HG03571 (cell line): ENCODE measurements around the gene GSC2.

ENCODE experiments used
- ATAC-seq: cut with Tn5 transposase; IDR thresholded peaks from one replicate; pipeline ENCODE4 v1.9.1; 2021; ENCODE audit not compliant: unreplicated experiment

GSC2 gene

DNA sequence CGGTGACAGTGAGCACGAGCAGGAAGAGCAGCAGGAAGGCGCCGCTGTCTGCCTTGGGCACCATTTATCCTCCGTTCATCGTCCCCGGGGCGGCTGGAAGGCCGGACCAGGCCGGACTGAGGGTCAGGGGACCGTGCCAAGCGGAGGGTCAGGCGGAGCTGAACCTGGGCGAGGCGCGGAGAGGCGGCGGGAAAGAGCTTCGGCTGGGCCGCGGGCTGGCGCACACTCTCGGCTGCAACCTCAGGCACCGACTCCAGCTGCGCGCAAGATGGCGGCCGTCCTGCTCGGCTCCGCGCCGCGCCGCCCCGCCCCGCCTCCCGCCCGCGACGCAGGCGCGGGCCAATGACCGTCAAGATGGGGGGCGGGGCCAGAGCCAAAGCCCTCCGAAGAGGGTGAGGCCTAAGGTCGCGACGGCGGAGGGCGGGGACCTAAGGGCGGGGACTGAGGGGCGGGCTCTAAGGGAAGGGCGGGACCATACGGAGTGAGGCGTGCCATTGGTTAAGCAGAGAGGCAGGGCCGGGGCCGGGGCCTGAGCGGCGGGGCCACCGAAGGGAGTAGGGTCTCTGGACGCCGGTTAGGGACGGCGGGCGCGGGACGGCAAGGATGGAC lies 27.8 kb downstream of the GSC2 start, which contains the start of gene DGCR2:
DGCR2 (minus strand) TSS at position 270 of the 609 bp plus-strand sequence; CDS start at position 64, 206 bp downstream.
- peak; percentile 78 for ATAC-seq

DNA sequence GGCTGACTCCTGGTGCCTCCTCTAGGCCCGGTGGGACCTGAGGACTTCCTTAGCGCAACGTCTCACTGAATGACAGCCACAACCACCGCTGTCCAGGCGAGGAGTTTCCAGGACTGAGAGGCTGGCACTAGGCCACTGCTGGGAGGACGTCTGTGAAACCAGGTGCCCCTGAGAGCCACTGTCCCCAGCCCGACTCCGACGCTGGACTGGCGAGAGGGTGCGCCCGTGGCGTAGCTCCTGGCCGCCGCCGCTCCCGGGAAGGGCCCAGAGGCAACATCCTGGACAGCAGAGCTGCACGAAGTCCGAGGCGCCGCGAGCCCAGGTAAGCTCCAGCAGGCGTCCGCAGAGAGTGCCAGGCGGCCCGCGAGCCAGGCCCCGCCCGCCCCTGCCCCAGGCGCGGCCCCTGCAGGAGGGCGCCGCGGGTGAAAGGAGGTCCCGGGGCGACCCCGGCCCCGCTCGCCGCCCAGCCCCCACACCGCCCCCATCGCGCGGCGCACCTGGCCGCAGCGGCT lies 28.4 kb downstream of the GSC2 start:
- ATAC-seq: peak; percentile 17

DNA sequence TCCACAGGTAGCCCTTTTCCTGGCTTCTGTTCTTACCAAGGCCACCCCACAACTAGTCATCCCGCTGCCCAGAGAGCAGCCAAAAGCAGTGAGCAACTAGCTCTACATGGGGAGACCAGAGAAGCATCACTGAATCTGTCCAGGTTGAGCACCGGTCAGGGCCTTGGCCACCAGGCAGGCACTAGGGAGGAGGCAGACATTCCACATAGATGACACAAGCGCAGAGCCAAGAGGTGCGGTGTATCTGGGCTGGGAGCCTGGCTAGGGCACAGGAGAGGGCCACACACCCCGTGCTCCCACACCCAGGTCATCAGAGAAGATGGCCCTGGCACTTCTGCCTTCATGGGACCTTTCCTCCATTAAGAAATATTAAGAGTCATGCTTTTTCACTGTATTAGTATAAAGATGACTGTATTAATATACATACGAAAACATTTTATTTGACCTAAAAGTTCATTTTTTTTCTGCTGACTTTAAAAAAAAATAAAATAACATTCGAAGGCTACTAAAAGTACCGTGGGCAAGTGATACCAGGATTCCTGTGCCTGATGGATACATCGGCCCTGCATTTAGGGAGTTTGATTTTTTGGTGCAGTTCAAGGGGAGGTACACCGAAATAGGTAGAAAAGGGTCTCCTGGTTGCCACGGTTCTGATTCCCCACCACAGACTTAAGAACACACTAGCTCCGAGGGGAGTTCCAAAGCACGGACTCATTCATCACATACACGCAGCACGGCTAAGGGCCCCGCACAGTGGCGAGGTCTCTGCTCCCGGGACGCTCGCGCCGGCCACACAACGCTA lies 29.1 kb downstream of the GSC2 start:
- no peak for ATAC-seq

DNA sequence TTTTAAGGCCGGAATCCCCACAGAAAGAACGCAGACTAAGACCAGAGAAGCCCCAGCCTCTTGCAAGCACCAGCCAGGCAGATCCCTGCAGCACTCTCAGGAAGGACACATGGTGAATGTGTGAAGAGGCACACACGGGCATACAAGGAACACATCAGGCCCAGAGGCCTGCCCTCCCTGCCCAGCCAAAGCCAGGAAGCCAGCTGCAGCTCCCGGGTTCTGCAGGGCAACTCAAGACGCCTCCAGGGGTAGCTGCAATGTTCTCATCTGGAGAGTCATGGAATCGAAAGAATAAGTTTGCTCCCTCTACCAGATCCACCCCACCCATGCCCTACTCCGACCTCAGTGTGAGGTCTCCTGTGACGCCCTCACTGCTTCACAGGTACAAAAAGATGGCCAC lies 30.1 kb downstream of the GSC2 start:
- ATAC-seq: no peak

DNA sequence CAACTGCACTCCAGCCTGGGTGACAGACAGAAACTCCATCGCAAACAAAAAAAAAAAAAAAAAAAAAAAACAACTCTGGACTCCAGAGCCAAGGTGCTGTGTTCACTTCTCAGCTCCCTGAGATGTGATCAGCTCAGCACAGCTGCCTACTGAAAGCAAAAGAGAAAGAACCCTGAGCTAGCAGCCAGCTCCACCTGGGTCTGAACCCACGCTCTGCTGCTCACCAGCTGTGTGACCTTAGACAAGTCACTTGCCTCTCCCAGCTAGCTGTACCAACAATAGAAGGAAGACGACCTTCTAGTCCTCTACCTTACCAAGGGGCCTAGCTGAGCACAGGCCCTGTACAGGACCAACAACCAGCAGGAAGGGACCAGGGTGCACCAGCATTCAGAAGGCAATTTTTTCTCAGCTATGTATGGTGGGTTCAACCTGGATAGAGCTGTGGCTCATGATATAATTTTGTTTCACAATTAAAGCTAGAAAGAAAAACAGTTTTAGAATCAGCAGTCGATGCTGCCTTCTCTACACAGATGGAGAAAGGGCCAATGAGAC lies 31.7 kb downstream of the GSC2 start:
- no peak for ATAC-seq

DNA sequence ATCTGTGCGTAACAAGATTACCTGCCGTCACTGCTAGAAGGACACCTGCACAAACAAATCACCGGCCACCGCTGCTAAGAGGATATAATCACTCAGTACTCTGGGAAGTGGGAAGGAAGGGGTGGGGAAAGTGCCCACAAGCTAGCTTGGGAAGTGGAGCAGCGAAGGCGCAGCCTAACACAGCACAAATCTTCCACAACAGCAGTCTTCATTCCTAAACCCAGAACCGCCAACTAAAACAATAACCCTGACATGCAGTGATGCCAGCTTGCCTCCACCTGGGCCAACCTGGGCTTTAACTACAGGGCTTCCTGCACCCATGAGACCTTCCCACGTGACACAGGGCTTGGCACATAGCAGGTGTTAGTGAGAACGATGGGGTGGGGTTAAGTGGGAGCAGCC lies 33.0 kb downstream of the GSC2 start:
- ATAC-seq: no peak

DNA sequence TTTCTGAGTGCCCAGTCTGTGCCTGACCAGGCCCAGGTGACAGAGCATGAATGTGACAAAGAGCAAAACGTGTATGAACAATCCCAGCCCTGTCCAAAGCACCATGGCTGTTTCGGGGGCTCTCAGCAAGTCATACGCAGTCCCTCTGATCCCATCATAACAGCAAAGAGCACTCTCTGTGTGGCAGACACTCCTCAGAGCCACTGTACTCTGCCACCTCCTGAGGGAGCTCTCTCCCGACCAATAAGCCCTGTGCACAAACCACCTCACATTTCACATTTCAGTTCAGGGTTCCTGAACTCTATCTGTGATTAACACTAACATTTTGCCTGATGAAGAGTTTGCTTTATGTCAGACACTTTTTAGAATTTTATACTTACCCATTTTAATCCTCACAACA lies 34.5 kb downstream of the GSC2 start:
- no peak for ATAC-seq

DNA sequence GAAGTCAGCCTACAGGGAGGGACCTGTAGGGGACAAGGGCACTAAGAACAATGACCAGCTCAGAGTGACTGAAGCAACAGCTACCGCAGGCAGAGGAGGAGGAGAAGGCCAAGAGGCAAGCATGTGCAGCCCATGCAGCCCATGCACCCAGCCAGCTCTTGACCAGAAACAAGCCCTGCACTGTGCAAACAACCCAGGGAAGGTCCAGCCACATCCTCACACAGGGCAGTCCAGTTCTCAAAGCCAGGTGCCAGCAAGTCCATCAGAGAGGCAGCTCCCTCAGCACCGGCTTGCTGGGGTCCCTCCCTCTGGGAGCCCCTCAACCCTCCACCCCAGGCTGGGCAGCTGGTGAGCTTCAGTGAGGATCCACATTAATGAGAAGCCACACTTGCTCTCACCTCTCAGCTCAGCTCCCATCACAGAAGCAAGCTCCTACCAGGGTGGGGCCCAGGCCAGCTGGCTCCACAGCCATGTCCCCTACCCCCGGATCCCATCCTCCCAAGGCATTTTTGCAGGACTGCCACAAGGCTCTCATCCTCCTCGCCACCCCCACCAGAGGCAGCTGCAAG lies 35.0 kb downstream of the GSC2 start:
- no peak for ATAC-seq

DNA sequence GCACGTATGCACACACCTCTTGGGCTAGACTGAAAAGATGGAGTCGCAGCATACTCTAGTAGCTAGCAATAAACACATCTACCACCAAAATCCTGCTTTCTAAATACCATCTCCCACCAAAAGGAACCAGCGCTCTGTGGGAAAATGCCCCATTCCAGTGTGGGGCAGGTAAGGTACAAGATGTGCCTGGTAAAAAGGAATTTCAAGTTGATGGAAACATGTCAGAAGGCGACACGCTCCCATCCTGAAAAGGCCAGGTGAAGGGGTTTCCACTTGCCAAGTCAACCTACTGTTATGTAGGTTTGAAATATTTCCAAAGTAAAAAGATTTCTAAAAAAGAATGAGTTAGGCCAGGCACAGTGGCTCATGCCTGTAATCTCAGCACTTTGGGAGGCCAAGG lies 36.7 kb downstream of the GSC2 start:
- ATAC-seq: no peak

DNA sequence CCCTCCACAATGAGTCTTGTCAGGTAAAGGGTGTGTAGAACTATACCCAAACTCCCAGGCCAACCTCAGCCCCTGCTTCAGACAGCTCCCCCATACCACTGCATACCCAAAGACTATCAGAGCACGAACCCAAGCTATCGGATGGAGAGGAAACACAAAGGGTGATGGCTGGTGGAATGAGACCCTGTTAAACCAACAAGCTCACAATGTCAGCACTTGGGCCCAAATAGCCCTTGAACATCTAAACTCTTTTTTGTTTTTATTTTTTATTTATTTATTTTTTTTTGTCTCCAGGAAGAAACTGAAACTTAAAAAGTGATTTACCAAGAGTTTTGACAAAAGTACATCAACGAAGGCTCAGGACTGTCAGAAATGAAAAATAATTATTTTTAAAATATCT lies 38.5 kb downstream of the GSC2 start:
- no peak for ATAC-seq

DNA sequence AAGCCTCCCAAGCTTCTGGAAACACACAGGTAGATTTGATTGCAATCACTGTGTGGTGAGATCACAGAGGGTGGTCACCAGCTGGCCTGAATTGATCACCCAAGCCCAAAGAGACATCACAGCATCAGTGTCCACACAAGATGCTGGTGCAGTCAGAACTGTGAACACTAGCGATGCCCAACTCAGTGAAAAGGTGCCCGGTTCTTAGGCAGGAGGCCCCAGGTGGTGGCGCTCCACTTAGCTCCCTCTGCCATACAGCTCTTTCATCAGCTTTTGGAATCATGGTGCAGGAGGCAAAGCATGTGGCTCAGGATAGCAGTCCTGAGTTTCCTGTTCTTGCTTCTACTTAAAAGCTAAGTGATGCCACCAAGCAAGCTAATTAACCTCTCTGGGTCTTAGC lies 39.0 kb downstream of the GSC2 start:
- no peak for ATAC-seq

DNA sequence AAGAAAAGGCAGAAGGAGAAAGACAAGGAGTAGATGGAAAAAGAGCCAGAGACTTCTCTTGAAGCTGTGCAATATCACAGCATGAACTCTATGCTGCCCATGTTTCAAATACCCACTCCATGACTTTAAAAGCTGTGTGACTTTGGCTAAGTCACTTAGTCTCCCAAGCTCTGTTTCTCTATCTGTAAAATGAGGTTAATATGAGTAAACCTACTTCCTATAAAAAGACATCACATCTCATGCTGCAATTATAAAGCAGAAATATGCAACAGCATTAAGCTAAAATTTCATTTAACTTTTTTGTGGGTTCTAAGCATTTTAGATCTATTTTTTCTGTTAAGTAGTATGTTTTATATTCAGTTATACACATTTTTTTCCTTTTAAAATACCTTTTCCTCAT lies 39.4 kb downstream of the GSC2 start:
- no peak for ATAC-seq

DNA sequence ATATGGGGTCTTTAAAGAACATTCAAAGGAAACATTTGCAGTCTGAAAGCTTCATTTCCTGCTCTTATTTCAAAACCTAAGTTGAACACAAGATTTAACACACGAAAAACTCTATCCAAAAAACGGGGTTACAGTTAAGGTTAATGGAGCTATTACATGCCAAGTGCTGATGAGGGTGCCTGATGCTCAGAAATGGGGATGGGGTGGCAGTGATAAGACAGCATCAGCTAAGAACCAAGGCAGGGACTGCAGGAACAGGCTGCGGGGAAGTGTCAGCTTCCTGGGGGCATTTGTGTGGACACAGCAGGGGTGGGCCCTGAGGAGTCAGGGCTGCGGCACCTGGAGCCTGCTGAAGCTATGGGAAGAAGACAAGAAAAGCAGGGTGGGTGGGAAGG lies 40.0 kb downstream of the GSC2 start:
- no peak for ATAC-seq

DNA sequence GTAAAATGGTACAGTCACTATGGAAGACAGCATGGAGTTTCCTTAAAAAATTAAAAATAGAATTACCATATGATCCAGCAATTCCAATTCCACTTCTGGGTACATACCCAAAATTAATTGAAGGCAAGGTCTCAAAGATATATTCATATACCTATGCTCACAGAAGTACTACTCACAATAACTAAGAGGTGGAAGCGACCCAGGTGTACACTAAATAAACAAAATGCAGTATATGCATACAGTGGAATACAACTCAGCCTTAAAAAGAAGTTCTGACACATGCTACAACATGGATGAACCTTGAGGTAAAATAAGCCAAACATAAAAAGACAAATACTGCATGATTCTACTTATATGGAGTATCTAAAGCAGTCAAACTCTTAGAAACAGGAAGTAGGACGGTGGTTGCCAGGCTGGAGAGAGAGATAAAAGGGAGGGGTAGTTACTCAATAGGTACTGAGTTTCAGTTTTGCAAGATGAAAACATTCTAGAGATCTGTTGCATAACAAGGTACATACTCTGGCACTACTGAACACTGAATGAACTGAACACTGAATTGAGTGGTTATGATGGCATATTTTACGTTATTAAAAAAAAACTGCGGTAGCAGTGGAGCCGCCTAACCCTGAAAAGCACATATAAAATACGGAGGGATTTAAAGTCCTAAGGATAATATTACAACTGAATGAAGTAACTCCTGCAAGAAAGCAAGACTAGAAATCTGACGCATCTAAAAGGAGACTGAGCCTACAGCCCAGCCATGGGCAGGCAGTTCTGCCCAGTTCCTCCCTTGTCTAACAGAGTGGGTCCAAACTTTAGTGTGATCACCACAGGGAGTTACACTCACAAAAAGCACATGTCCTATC lies 40.7 kb downstream of the GSC2 start:
- ATAC-seq: peak; percentile 81

DNA sequence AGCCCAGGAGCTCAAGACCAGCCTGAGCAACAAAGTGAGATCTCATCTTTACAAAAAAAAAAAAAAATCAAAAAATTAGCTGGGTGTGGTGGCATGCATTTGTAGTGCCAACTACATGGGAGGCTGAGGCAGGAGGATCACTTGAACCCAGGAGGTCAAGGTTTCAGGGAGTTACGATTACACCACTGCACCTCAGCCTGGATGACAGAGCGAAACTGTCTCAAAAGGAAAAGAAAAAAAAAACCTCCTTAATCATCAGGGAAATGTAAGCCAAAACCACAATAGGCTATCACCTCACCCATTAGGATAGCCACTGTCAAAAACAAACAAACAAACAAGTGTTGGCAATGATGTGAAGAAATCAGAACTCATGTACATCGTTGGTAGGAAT lies 41.3 kb downstream of the GSC2 start:
- ATAC-seq: no peak

DNA sequence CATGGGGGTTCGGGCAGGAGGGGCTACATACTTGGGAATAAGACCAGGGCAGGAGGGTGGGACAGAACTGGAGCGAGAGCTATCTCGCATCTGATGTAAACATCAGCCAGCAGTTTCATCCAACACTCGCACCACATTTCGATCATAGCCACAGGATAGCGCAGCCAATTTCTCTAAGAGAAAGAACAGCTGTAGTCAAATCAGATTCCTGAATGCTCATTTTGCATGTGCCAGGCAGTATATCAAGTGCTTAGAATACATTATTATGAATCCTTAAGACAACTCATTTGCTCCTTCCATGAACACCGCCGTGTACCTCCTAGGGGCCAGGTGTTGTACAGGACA lies 42.4 kb downstream of the GSC2 start:
- no peak for ATAC-seq

DNA sequence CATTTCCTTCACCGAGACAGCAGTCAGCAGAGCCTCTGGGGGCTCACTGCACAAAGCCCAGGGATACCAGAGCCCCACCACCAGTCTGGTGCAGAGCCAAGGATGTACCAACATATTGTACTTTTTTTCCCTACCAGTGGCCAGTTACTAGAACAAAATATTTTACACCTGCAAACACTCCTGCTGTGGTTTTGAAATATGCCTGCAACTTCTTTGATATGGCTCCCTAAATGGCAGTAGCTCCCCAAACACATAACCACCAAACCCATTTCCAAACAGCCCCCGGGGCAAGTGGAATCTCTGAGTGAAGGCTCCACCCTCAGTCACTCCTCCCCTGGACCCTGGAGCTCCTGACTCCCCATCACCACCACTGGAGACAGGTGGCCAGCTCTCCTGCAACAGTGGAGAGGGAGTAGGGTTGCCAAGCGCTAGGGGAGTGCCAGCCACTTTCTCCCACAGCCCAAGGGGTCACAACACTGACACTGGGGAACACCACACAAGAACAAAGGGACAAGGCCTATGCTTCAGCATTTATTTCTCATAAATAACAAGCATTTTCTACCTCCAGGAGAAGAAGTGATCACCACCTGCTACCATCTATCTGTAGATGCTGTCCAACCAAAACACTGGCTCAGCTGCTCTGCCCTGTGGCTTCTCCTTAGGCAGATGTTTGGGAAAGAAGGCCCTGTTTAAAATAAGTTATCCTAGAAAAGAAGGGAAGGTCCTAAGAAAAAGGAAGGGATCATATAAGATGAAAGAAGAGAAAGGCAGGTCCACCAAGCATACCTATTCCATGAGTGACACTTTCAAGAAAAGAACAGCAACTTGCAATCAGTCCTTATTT lies 43.0 kb downstream of the GSC2 start:
- ATAC-seq: no peak

DNA sequence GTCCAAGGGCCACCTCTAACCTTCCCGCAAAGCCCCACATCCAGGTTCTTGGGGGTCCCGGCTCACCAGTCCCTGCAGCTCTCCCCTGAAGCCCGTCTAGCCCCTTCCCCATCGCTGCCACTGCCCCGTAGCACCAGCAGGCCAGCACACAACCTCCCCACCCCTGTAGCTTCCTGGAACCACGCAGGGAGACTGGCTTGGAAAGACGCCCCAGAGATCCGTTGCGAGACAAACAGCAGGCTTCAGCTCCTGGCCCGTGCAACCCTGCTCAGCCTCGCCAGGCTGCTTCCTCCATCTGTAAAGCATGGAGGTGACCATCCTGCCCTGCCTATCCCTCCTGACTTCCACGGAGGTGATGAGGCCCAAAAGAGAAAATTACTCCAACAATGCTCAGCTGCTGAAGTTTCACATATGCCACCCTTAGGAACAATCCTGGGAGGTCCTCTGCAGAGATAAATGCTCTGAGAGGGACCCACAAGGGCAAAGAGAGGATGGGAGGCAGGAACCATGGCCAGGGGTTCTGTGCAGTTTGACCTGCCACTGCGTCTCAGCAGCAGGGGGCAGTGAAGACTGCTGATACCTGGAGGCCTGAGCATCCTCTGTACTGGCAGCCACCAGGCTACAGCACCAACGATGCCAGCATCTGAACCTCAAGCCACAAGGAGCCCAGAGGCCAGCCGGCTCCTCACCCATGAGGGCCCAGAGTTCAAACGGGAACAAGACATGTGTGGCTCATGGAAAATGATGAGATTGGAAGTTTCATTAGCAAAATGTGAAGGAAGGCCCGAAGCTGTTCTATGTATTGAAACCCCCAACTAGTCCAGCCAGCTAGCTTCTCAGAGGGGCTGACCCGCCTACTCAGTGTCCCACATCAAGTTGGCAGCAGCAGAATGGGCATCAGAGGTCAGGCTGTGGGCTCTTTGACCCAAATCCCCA lies 44.0 kb downstream of the GSC2 start:
- no peak for ATAC-seq

DNA sequence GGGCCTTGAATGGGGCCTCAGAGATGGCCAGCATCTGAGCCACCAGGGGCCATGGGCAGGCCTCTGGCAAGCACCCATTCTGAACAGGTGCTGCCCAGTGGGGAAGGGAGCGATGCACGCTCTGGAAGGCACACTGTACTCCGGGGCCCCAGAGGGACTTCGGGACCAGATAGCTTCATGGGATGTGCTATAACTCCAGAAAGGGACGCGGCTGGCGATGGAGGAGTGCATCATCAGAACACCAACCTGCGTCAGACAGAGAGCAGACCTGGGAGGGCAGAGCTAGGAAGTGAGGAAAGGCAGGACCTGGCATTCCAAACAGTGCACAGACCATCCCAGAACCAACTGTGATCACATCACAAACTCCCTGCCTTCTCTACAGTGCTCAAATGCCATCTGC lies 44.6 kb downstream of the GSC2 start:
- no peak for ATAC-seq
